HEK293 (cell line): ENCODE data around the gene PLPP1.

Experiments
- MEIS1 ChIP-seq: sonication (generic); formaldehyde crosslinking; IDR thresholded peaks from 2 replicates; pipeline ENCODE4 v1.8.1; 2022; ENCODE audit warnings: missing genetic modification reagents, mild to moderate bottlenecking, borderline replicate concordance
- PATZ1 ChIP-seq: fragments of 450-650 bp; formaldehyde crosslinking; IDR thresholded peaks from 2 replicates; pipeline ENCODE4 v1.5.1; 2016; ENCODE audit warnings: missing biosample characterization, missing genetic modification characterization
- PBX3 ChIP-seq: sonication (generic); formaldehyde crosslinking; IDR thresholded peaks from 2 replicates; pipeline ENCODE4 v1.8.1; 2022; ENCODE audit warnings: mild to moderate bottlenecking, moderate library complexity, missing genetic modification reagents
- RBAK ChIP-seq: fragments of 450-650 bp; formaldehyde crosslinking; IDR thresholded peaks from 2 replicates; pipeline ENCODE4 v1.5.1; 2016; ENCODE audit warnings: missing biosample characterization, missing genetic modification characterization
- ZFP37 ChIP-seq: fragments of 450-650 bp; formaldehyde crosslinking; IDR thresholded peaks from 2 replicates; pipeline ENCODE4 v1.5.1; 2016; ENCODE audit warnings: missing biosample characterization, missing genetic modification characterization
- ZIC2 ChIP-seq: fragments of 450-650 bp; formaldehyde crosslinking; IDR thresholded peaks from 2 replicates; pipeline ENCODE4 v1.5.1; 2016; ENCODE audit warnings: missing biosample characterization, missing genetic modification characterization
- ZNF398 ChIP-seq: fragments of 450-650 bp; formaldehyde crosslinking; IDR thresholded peaks from 2 replicates; pipeline ENCODE4 v1.5.1; 2017; ENCODE audit warnings: missing biosample characterization, missing genetic modification characterization
- ZNF660 ChIP-seq: fragments of 450-650 bp; IDR thresholded peaks from 2 replicates; pipeline ENCODE4 v1.5.1; 2018; ENCODE audit warnings: missing biosample characterization, mild to moderate bottlenecking, missing genetic modification characterization
- ZNF776 ChIP-seq: fragments of 450-650 bp; formaldehyde crosslinking; IDR thresholded peaks from 2 replicates; pipeline ENCODE4 v1.5.0; 2017; ENCODE audit warnings: missing biosample characterization, missing genetic modification characterization, borderline replicate concordance
- ZNF777 ChIP-seq: fragments of 450-650 bp; formaldehyde crosslinking; IDR thresholded peaks from 2 replicates; pipeline ENCODE4 v1.5.1; 2017; ENCODE audit warnings: missing biosample characterization, missing genetic modification characterization, borderline replicate concordance
- ZSCAN16 ChIP-seq: fragments of 450-650 bp; formaldehyde crosslinking; IDR thresholded peaks from 2 replicates; pipeline ENCODE4 v1.5.1; 2016; ENCODE audit warnings: missing biosample characterization, missing genetic modification characterization
- TF ChIP-seq, protein P1 (sequence below): fragments of 450-650 bp; formaldehyde crosslinking; IDR thresholded peaks from 2 replicates; pipeline ENCODE4 v1.5.1; 2016; ENCODE audit warnings: missing biosample characterization, missing genetic modification characterization

GRCh38 chr5:55541056-55541635, 6.4 kb upstream of the PLPP1 start:
- TF ChIP-seq, protein P1, sequence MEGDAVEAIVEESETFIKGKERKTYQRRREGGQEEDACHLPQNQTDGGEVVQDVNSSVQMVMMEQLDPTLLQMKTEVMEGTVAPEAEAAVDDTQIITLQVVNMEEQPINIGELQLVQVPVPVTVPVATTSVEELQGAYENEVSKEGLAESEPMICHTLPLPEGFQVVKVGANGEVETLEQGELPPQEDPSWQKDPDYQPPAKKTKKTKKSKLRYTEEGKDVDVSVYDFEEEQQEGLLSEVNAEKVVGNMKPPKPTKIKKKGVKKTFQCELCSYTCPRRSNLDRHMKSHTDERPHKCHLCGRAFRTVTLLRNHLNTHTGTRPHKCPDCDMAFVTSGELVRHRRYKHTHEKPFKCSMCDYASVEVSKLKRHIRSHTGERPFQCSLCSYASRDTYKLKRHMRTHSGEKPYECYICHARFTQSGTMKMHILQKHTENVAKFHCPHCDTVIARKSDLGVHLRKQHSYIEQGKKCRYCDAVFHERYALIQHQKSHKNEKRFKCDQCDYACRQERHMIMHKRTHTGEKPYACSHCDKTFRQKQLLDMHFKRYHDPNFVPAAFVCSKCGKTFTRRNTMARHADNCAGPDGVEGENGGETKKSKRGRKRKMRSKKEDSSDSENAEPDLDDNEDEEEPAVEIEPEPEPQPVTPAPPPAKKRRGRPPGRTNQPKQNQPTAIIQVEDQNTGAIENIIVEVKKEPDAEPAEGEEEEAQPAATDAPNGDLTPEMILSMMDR (tag by site-specific recombination): no peak
- TF ChIP-seq ZSCAN16 (tag by site-specific recombination) (no peak), ZNF660 (no peak), PBX3 (CRISPR knock-in tag) (no peak), PATZ1 (no peak), MEIS1 (CRISPR knock-in tag) (no peak), RBAK (no peak), ZNF776 (tag by site-specific recombination) (no peak), ZIC2 (tag by site-specific recombination) (no peak), ZFP37 (no peak), ZNF777 (tag by site-specific recombination) (no peak), ZNF398 (tag by site-specific recombination) (no peak)
